ENCODE data around the gene USP7. TPM values are rescaled to one million over a fixed set of nuclear protein-coding genes. Genes with fewer than 3 reads are reported as not detected.
"Not testable (repeated sequence)": the region's sequence is repeated elsewhere in the genome, so short reads cannot be mapped to it uniquely, and the experiment has no call there.

USP7 gene
- total RNA-seq, 1 donor from 2014 or later: 62.4 TPM

- ATAC-seq (ENCODE audit: poor library complexity) (no peak), DNase-seq (no peak)
- intact Hi-C loops (cut with DNase I): loop anchor here (10.0 kb wide), 1 partner anchor 124 kb away; no protein-coding TSS in a partner anchor
Measured at GRCh38 chr16:8890549-8890921, 73.2 kb downstream of the USP7 start.

- intact Hi-C loops (cut with DNase I): loop anchor here (10.0 kb wide), 1 partner anchor 125 kb away; no protein-coding TSS in a partner anchor
- DNase-seq (no peak), ATAC-seq (ENCODE audit: poor library complexity) (no peak)
Measured at GRCh38 chr16:8889893-8890548, 73.7 kb downstream of the USP7 start.

DNA sequence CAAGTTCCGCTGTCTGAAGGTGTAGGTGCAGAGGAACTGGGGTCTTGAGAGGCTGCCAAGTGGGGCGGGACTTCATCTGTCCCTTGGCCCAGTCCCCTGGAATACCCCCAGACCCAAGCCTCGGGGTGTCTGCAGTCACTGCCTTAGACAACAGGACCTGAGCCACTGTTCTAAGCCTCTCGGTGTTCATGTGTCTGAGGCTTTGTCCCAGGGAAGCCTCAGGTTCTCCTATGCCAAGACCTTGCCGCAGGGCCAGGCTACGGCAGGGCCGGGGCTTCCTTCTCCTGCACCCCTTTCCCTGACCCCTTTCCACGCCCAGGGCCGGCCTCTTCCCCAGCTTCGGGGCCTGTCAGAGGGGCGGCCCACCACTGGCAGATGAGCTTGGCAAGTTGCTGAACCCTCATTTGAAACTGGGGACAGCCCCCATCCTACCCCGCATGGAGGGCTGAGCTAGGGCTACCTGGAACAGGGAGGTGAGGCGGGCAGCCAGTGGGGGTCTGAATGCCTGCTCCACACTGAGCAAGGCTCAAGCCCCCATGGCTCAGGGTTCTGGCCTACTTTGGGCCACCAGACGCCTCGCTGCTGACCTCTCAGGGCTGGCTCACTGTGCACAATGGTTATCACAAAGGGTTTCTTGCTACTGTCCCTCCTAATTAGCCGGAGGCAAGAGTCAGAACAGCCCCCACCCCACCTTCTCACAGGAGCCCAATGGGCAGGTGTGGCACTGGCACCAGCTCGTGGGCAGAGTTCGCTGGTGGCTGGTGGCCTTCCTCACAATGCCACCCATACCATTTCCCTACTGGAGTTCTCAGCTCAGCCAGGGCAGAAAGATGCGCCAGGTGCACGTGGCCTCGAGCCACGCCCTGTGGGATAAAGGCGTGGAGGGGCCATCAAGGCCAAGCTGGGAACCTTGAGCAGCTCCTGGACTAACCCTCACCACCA is 74.5 kb downstream of the USP7 start:
- DNase-seq (no peak), ATAC-seq (ENCODE audit: poor library complexity) (no peak)
- intact Hi-C loops (cut with DNase I): no loop called here

- DNase-seq (peak; percentile 91), ATAC-seq (ENCODE audit: poor library complexity) (peak; percentile 86)
- intact Hi-C loops (cut with DNase I): no loop called here
Measured at GRCh38 chr16:8887952-8888560, 75.7 kb downstream of the USP7 start.

- DNase-seq: no peak
- no peak for ATAC-seq (ENCODE audit: poor library complexity)
- intact Hi-C loops (cut with DNase I): no loop called here
Measured at GRCh38 chr16:8887431-8887765, 76.3 kb downstream of the USP7 start.

GRCh38 chr16:8886593-8887430 is 76.9 kb downstream of the USP7 start:
- intact Hi-C loops (cut with DNase I): no loop called here
- no peak for ATAC-seq (ENCODE audit: poor library complexity)

GRCh38 chr16:8885674-8886592 is 77.8 kb downstream of the USP7 start:
- intact Hi-C loops (cut with DNase I): no loop called here
- DNase-seq (no peak), ATAC-seq (ENCODE audit: poor library complexity) (peak; percentile 16)

More at GRCh38 chr16:8886593-8887430, 76.9 kb downstream of the USP7 start:
- DNase-seq: no peak

DNA sequence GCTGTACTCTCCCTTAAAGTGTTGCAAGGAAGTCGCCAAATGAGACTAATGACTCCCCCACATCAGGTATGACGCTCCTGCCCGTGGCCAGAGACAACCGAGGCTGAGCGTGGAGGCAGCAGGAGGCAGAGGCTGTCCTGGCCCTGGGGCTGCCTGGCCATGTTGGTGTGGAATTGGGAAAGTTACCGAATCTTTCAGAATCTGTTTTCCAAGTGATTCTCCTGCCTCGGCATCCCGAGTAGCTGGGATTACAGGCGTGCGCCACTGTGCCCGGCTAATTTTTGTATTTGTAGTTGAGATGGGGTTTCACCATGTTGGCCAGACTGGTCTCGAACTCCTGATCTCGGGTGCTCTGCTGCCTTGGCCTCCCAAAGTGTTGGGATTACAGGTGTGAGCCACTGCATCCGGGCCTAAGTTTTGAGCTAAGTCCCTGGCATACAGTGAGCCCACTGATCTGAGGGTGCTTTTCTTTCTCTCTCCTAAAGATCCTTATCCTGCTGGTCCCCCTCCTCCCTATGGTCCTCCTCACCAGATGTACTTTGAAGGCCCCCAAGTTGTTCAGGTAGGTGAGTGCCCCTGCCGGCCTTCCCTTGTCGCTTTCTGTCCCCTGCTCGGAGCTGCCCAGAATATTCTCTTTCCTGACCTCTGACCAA is 80.9 kb downstream of the USP7 start:
- no peak for ATAC-seq (ENCODE audit: poor library complexity)

GRCh38 chr16:8882041-8882617 is 81.6 kb downstream of the USP7 start, which contains the start of gene LITAFD:
Gene LITAFD (plus strand): TSS chr16:8882351. CDS start chr16:8884356, 2,005 bp downstream.
- no peak for DNase-seq
- no peak for ATAC-seq (ENCODE audit: poor library complexity)
- intact Hi-C loops (cut with DNase I): loop anchor here (5.0 kb wide), 1 partner anchor 315 kb away; no protein-coding TSS in a partner anchor

More for the DNA sequence above, 80.9 kb downstream of the USP7 start:
- intact Hi-C loops (cut with DNase I): loop anchor here (5.0 kb wide), 1 partner anchor 316 kb away; no protein-coding TSS in a partner anchor
- no peak for DNase-seq

GRCh38 chr16:8880839-8881510 is 82.7 kb downstream of the USP7 start:
- DNase-seq: peak; percentile 2
- no peak for ATAC-seq (ENCODE audit: poor library complexity)
- intact Hi-C loops (cut with DNase I): loop anchor here (5.0 kb wide), 1 partner anchor 314 kb away; no protein-coding TSS in a partner anchor

GRCh38 chr16:8878523-8878911 is 85.2 kb downstream of the USP7 start:
- intact Hi-C loops (cut with DNase I): no loop called here
- DNase-seq: peak; percentile 11
- no peak for ATAC-seq (ENCODE audit: poor library complexity)

GRCh38 chr16:8877894-8878522 is 85.7 kb downstream of the USP7 start:
- DNase-seq (no peak), ATAC-seq (ENCODE audit: poor library complexity) (no peak)
- intact Hi-C loops (cut with DNase I): no loop called here

GRCh38 chr16:8875317-8875716 is 88.4 kb downstream of the USP7 start:
- ATAC-seq (ENCODE audit: poor library complexity); DNase-seq; intact Hi-C loops (cut with DNase I): not testable (repeated sequence)

DNA sequence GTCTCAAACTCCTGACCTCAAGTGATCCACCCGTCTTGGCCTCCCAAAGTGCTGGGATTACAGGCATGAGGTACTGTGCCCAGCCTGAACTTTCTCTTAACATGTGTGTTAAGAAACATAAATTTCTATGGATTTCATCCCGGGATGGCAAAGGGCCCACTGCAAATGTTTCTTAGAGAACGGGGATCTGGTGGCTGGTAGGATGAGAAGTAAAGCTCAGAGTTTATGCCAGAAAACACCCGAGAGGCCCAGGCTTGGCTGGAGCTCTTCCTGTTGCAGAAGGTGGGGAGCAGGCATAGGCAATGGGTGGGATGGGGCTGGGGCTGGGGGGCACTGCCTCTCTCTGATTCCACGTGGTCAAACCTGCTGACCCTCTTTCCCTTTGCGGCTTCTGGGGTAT is 89.3 kb downstream of the USP7 start:
- ATAC-seq (ENCODE audit: poor library complexity): no peak
- intact Hi-C loops (cut with DNase I): no loop called here
- DNase-seq: no peak

DNA sequence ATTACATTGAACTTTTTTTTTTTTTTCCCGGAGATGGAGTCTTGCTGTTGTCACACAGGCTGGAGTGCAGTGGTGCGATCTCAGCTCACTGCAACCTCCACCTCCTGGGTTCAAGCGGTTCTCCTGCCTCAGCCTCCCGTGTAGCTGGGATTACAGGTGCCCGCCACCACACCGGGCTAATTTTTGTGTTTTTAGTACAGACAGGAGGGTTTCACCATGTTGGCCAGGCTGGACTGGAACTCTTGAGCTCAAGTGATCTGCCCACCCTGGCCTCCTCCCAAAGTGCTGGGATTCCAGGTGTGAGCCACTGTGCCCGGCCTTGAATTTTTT is 89.9 kb downstream of the USP7 start:
- DNase-seq; ATAC-seq (ENCODE audit: poor library complexity); intact Hi-C loops (cut with DNase I): not testable (repeated sequence)
